Adrenal gland (tissue), 19 donors: ENCODE results near the gene GPC3. TPM values are rescaled to one million over a fixed set of nuclear protein-coding genes. Genes with fewer than 3 reads are reported as not detected.

Source experiments
- DNase-seq, 7 donors: peaks; one replicate each; pipeline ENCODE4 v3.0.0-alpha.2; 2019 to 2020
- H3K27ac ChIP-seq, 5 donors: fragments of 200-600 bp; sonication (generic) in 4 of 5; 1 replicate in 3 of 5; 2 replicates in 2 of 5; pipeline versions ENCODE4 v1.5.1 to v1.8.0; 2016 to 2020; ENCODE audit warnings: mild to moderate bottlenecking in 1 of 5
- H3K27me3 ChIP-seq: fragments of 200-600 bp; 2 replicates; pipeline ENCODE4 v1.8.0; 2021
- H3K36me3 ChIP-seq, 2 donors: fragments of 200-600 bp; replicated peaks in 1 of 2; 1 replicate in 1 of 2; 2 replicates in 1 of 2; pipeline versions ENCODE4 v1.5.1 to v1.8.0; 2018 to 2022
- H3K4me1 ChIP-seq, 2 donors: fragments of 200-600 bp; replicated peaks in 1 of 2; 1 replicate in 1 of 2; 2 replicates in 1 of 2; pipeline versions ENCODE4 v1.5.1 to v1.8.0; 2018 to 2021
- H3K4me3 ChIP-seq, 4 donors: fragments of 200-600 bp; sonication (generic) in 3 of 4; one replicate each; pipeline ENCODE4 v1.5.1; 2016 to 2018
- H3K9me3 ChIP-seq, 3 donors: fragments of 200-600 bp; sonication (generic) in 1 of 3; replicated peaks in 1 of 3; 1 replicate in 2 of 3; 2 replicates in 1 of 3; pipeline versions ENCODE4 v1.5.1 to v1.8.0; 2016 to 2021
- CTCF ChIP-seq, 6 experiments: fragments of 450-650 bp in 4 of 6; fragments of 200-600 bp in 2 of 6; sonication (generic) in 1 of 6; IDR thresholded peaks; 1 replicate in 5 of 6; 2 replicates in 1 of 6; pipeline versions ENCODE4 v1.5.1 to v1.8.0; 2016 to 2021; ENCODE audit warnings: antibody characterized with exemption in 6 of 6, mild to moderate bottlenecking in 2 of 6, moderate library complexity in 1 of 6
- POLR2A ChIP-seq, 2 donors: fragments of 450-650 bp; IDR thresholded peaks; one replicate each; pipeline ENCODE4 v1.6.1; 2017; ENCODE audit warnings: antibody characterized with exemption in 2 of 2, mild to moderate bottlenecking in 2 of 2, moderate library complexity in 1 of 2
- WGBS, 4 donors: extraction: QIAGEN DNeasy Blood & Tissue Kit in 2 of 4; methylation state at CpG; one replicate each; pipeline versions ENCODE4 v1.1.5 to v1.1.7; 2013 to 2017; 5-methylcytosine and 5-hydroxymethylcytosine counted together
- intact Hi-C, 2 donors: fragments of 100-400 bp; cut with DNase I; formaldehyde crosslinking; loops; one replicate each; pipeline versions ENCODE4 v1.14.1 to v1.15.0; 2022 to 2023
- long read RNA-seq, 10 donors: library from polyadenylated mRNA in 3 of 10; unstranded in 2 of 10; stranded (forward) in 1 of 10; transcript quantifications; one replicate each; pipeline ENCODE4 v2.0.0 and lab custom pipeline, GENCODE V29; 2021 to 2026
- polyA plus RNA-seq, 3 donors: library from polyadenylated mRNA; stranded (reverse); fragments of 200-250 nt in 2 of 3; fragments of 350-450 nt in 1 of 3; fragmentation: Illumina TruSeq in 1 of 3; extraction: RNeasy Lipid Tissue Mini Kit (QIAGEN cat#74804) in 1 of 3; gene quantifications; one replicate each; pipeline ENCODE4 v1.2.3, GENCODE V29; 2013 to 2014
- total RNA-seq, 9 donors: library from RNA; depleted of rRNA in 4 of 9; stranded (reverse); fragments of >200 nt in 4 of 9; fragments of 120-200 nt in 1 of 9; fragmentation: NEBNext Ultra II Directional in 1 of 9; extraction: Animal tissue kit (Norgen Biotek cat#: 25700) in 1 of 9; gene quantifications; one replicate each; pipeline versions ENCODE4 v1.1.0 to v1.2.4, GENCODE V29; 2013 to 2023
- donor health status: healthy with polysubstance abuse.
- donor health status: Bipolar disorder and iron deficiency.
- donor health status: DM: yes; HTN: yes; CAD: no.
- donor health status: DM: no; HTN: no; CAD: no.
- donor health status: DM: no; HTN: no; CAD: no.
- donor health status: DM: yes; HTN: yes; CAD: no.

GPC3 gene
- total RNA-seq (10 to 100 TPM in 8 of 9 donors, 1 to 10 TPM in 1; 9.8 to 56.7 (median 24.2) TPM), polyA plus RNA-seq (10 to 100 TPM in 1 of 3 donors, 1 to 10 TPM in 2; 3.5 to 11.8 (median 4.4) TPM)
- long read RNA-seq, donor 1, partial matches to known transcripts: 0 of 4 reads
- long read RNA-seq, donor 1, other reads (novel, unspliced or antisense): 0 of 4 reads
- long read RNA-seq, donor 2: 0 reads
- long read RNA-seq, donor 3, partial matches to known transcripts: 8 of 12 reads
- long read RNA-seq, donor 3, other reads (novel, unspliced or antisense): 0 of 12 reads
- long read RNA-seq, donor 4, transcript GPC3-201 (8 exons, 2,568 nt): major isoform, 5 of 7 reads
- long read RNA-seq, donor 4, partial matches to known transcripts: 0 of 7 reads
- long read RNA-seq, donor 4, other reads (novel, unspliced or antisense): 2 of 7 reads
- long read RNA-seq, donor 5, transcript GPC3-201 (8 exons, 2,568 nt): major isoform, 53 of 54 reads
- long read RNA-seq, donor 5, partial matches to known transcripts: 0 of 54 reads
- long read RNA-seq, donor 5, other reads (novel, unspliced or antisense): 1 of 54 reads
- long read RNA-seq, donor 6, partial matches to known transcripts: 0 of 1 reads
- long read RNA-seq, donor 6, other reads (novel, unspliced or antisense): 0 of 1 reads
- long read RNA-seq, donor 7, partial matches to known transcripts: 6 of 9 reads
- long read RNA-seq, donor 7, other reads (novel, unspliced or antisense): 0 of 9 reads
- long read RNA-seq, donor 8, transcript GPC3-201 (8 exons, 2,568 nt): major isoform, 45 of 70 reads
- long read RNA-seq, donor 8, partial matches to known transcripts: 25 of 70 reads
- long read RNA-seq, donor 8, other reads (novel, unspliced or antisense): 0 of 70 reads
- long read RNA-seq, donor 9, transcript GPC3-201 (8 exons, 2,568 nt): major isoform, 8 of 13 reads
- long read RNA-seq, donor 9, partial matches to known transcripts: 5 of 13 reads
- long read RNA-seq, donor 9, other reads (novel, unspliced or antisense): 0 of 13 reads
- long read RNA-seq, donor 10, transcript GPC3-201 (8 exons, 2,568 nt): major isoform, 22 of 31 reads
- long read RNA-seq, donor 10, partial matches to known transcripts: 9 of 31 reads
- long read RNA-seq, donor 10, other reads (novel, unspliced or antisense): 0 of 31 reads

- Histone ChIP-seq H3K27me3 (peaks cover 24% of the 10 kb centered on the region), H3K4me3 (peak within 1 kb of the TSS in 1 of 4 donors; percentile 39), H3K27ac (no peak within 1 kb of the TSS), H3K9me3 (no peaks in the 10 kb centered on the region), H3K4me1 (no peaks in the 10 kb centered on the region), H3K36me3 (no peaks in the 10 kb centered on the region)
- DNase-seq: peak in 6 of 7 donors; percentile 18 to 52 (median 24)
- TF ChIP-seq CTCF (IDR thresholded peaks at IDR 0.05) (no peak), POLR2A (IDR thresholded peaks at IDR 0.05) (no peak)
- 1 to 78% (median 34%) methylated on average over 7 to 85 of the region's 90 CpGs; no CpG with 5 or more reads in 1 of the 4 donors for WGBS, 4 donors
- intact Hi-C loops: no loop called here
These were observed at the start of gene GPC3 for GRCh38 chrX:133985164-133985966. Gene GPC3 (minus strand): TSS chrX:133985594.

GRCh38 chrX:134032441-134032840 is 47.0 kb upstream of the GPC3 start:
- TF ChIP-seq CTCF (IDR thresholded peaks at IDR 0.05): no peak
- no peak for TF ChIP-seq POLR2A (IDR thresholded peaks at IDR 0.05)
- H3K27me3 ChIP-seq: peaks cover 15% of the 10 kb centered on the region

GRCh38 chrX:134026565-134027311 is 41.3 kb upstream of the GPC3 start:
- H3K36me3 ChIP-seq: no peaks in the 10 kb centered on the region
- WGBS, 4 donors: 14 to 35% (median 22%) methylated on average over 9 to 15 of the region's 15 CpGs
- peak; percentile 16 to 54 (median 34) for TF ChIP-seq CTCF (IDR thresholded peaks at IDR 0.05)
- TF ChIP-seq POLR2A (IDR thresholded peaks at IDR 0.05): no peak
- H3K27ac ChIP-seq: no peak overlapping the region
- no peak overlapping the region for H3K4me3 ChIP-seq
- peaks cover 12% of the 10 kb centered on the region for H3K27me3 ChIP-seq
- H3K9me3 ChIP-seq: no peaks in the 10 kb centered on the region
- DNase-seq: peak; percentile 15 to 58 (median 32)
- intact Hi-C loops: no loop called here
- no peaks in the 10 kb centered on the region for H3K4me1 ChIP-seq

More at GRCh38 chrX:134032441-134032840, 47.0 kb upstream of the GPC3 start:
- Histone ChIP-seq H3K4me1 (no peaks in the 10 kb centered on the region), H3K36me3 (no peaks in the 10 kb centered on the region), H3K27ac (no peak overlapping the region), H3K4me3 (no peak overlapping the region), H3K9me3 (no peaks in the 10 kb centered on the region)
- no peak for DNase-seq
- intact Hi-C loops: no loop called here
